ENCODE data around the gene CASR.

CASR gene

GRCh38 chr3:122315619-122316018 lies 132.2 kb downstream of the CASR start (continued):
- TF ChIP-seq ZNF223 (tag by site-specific recombination; IDR thresholded peaks at IDR 0.05) = no peak
- TF ChIP-seq ZFP41 (tag by site-specific recombination; IDR thresholded peaks at IDR 0.05; ENCODE audit: borderline replicate concordance) = no peak
- no peak for TF ChIP-seq PRDM6 (tag by site-specific recombination; IDR thresholded peaks at IDR 0.05)
- TF ChIP-seq ZNF624 (tag by site-specific recombination; IDR thresholded peaks at IDR 0.05) = no peak
- no peak for TF ChIP-seq ZNF324 (tag by site-specific recombination; IDR thresholded peaks at IDR 0.05)

- ChIA-PET POLR2A (no interaction called here), CTCF (no interaction called here)
- no peak overlapping the region for H3K4me3 ChIP-seq (ENCODE audit: low read depth, low read length)
Measured at GRCh38 chr3:122316368-122316767, 132.9 kb downstream of the CASR start.

GRCh38 chr3:122318620-122319019 lies 135.2 kb downstream of the CASR start:
- Histone ChIP-seq H3K9me3 (ENCODE audit: control insufficient read depth, insufficient read depth, low read depth, low read length) (no peaks in the 10 kb centered on the region), H3K4me3 (ENCODE audit: low read depth, low read length) (no peak overlapping the region), H3K36me3 (ENCODE audit: control insufficient read depth in 2 of 2, insufficient read depth in 1 of 2, low read length in 2 of 2) (no peaks in the 10 kb centered on the region), H3K4me1 (ENCODE audit: control insufficient read depth, insufficient read depth, low read length) (no peaks in the 10 kb centered on the region), H3K27ac (ENCODE audit: extremely low read depth, low read depth, low read length) (no peak overlapping the region)
- ChIA-PET CTCF (no interaction called here), POLR2A (no interaction called here)
- TF ChIP-seq ZNF610 (tag by site-specific recombination; IDR thresholded peaks at IDR 0.05; ENCODE audit: borderline replicate concordance) = no peak
- TF ChIP-seq ZNF529 (tag by site-specific recombination; IDR thresholded peaks at IDR 0.05; ENCODE audit: insufficient replicate concordance) = no peak
- no peak for TF ChIP-seq ZNF354C (tag by site-specific recombination; IDR thresholded peaks at IDR 0.05; ENCODE audit: borderline replicate concordance, low read depth)
- no peak for TF ChIP-seq GLI4 (tag by site-specific recombination; IDR thresholded peaks at IDR 0.05)
- no peak for TF ChIP-seq AEBP2 (tag by site-specific recombination; IDR thresholded peaks at IDR 0.05; ENCODE audit: borderline replicate concordance)
- no peak for TF ChIP-seq ZNF558 (tag by site-specific recombination; IDR thresholded peaks at IDR 0.05)
- no peak for TF ChIP-seq ZNF121 (tag by site-specific recombination; IDR thresholded peaks at IDR 0.05)
- TF ChIP-seq ZSCAN5A (tag by site-specific recombination; IDR thresholded peaks at IDR 0.05) = no peak
- no peak for TF ChIP-seq SP2 (tag by site-specific recombination; IDR thresholded peaks at IDR 0.05)
- TF ChIP-seq PRDM1 (tag by site-specific recombination; IDR thresholded peaks at IDR 0.05) = no peak
- no peak for TF ChIP-seq HOXA7 (CRISPR knock-in tag; IDR thresholded peaks at IDR 0.05; ENCODE audit: borderline replicate concordance)
- TF ChIP-seq ZNF510 (tag by site-specific recombination; IDR thresholded peaks at IDR 0.05; ENCODE audit: insufficient replicate concordance) = no peak
- TF ChIP-seq ZNF560 (tag by site-specific recombination; IDR thresholded peaks at IDR 0.05; ENCODE audit: borderline replicate concordance) = no peak
- TF ChIP-seq ZNF362 (tag by site-specific recombination; IDR thresholded peaks at IDR 0.05) = no peak

More at GRCh38 chr3:122316368-122316767, 132.9 kb downstream of the CASR start:
- no peaks in the 10 kb centered on the region for H3K36me3 ChIP-seq (ENCODE audit: control insufficient read depth in 2 of 2, insufficient read depth in 1 of 2, low read length in 2 of 2)
- H3K9me3 ChIP-seq (ENCODE audit: control insufficient read depth, insufficient read depth, low read depth, low read length) = no peaks in the 10 kb centered on the region
- TF ChIP-seq ZNF600 (tag by site-specific recombination; IDR thresholded peaks at IDR 0.05) (no peak), ZNF549 (tag by site-specific recombination; IDR thresholded peaks at IDR 0.05) (no peak), TSHZ1 (tag by site-specific recombination; IDR thresholded peaks at IDR 0.05; ENCODE audit: borderline replicate concordance) (no peak), SP7 (tag by site-specific recombination; IDR thresholded peaks at IDR 0.05) (no peak), RBAK (tag by site-specific recombination; IDR thresholded peaks at IDR 0.05) (no peak)
- no peak overlapping the region for H3K27ac ChIP-seq (ENCODE audit: extremely low read depth, low read depth, low read length)
- H3K4me1 ChIP-seq (ENCODE audit: control insufficient read depth, insufficient read depth, low read length) = no peaks in the 10 kb centered on the region
